Neutrophil (primary cell): ENCODE data around the gene MIER2.

Source experiments
- H3K27ac ChIP-seq: fragments of 200-600 bp; sonication (generic); 2 replicates; pipeline ENCODE4 v1.5.1; 2016; ENCODE audit warnings: mild to moderate bottlenecking, moderate library complexity
- H3K27me3 ChIP-seq: fragments of 200-600 bp; sonication (generic); 2 replicates; pipeline ENCODE4 v1.6.0; 2016; ENCODE audit warnings: mild to moderate bottlenecking
- H3K36me3 ChIP-seq: fragments of 200-600 bp; sonication (generic); 2 replicates; pipeline ENCODE4 v1.5.1; 2017
- H3K4me1 ChIP-seq, 2 experiments: fragments of 200-600 bp in 1 of 2; sonication (generic) in 1 of 2; 1 replicate in 1 of 2; 2 replicates in 1 of 2; pipeline versions ENCODE4 v1.5.1 to v1.6.1; 2013 to 2016; ENCODE audit warnings: low read depth in 1 of 2, low read length in 1 of 2, mild to moderate bottlenecking in 1 of 2, moderate library complexity in 1 of 2; ENCODE audit not compliant: control insufficient read depth in 1 of 2, insufficient read depth in 1 of 2
- H3K4me3 ChIP-seq, 2 experiments: fragments of 200-600 bp in 1 of 2; sonication (generic) in 1 of 2; 1 replicate in 1 of 2; 2 replicates in 1 of 2; pipeline ENCODE4 v1.5.1; 2013 to 2016; ENCODE audit warnings: low read depth in 1 of 2, low read length in 1 of 2, mild to moderate bottlenecking in 1 of 2, moderate library complexity in 1 of 2
- H3K9me3 ChIP-seq: fragments of 200-600 bp; sonication (generic); 2 replicates; pipeline ENCODE4 v1.5.1; 2016
- CTCF ChIP-seq: fragments of 200-600 bp; sonication (generic); IDR thresholded peaks from 2 replicates; pipeline ENCODE4 v1.5.1; 2016; ENCODE audit warnings: antibody characterized with exemption

The MIER2 gene

GRCh38 chr19:327291-328024 lies 17.1 kb downstream of the MIER2 start:
- Histone ChIP-seq H3K36me3 (no peaks in the 10 kb centered on the region), H3K4me1 (no peaks in the 10 kb centered on the region), H3K9me3 (peaks cover 13% of the 10 kb centered on the region), H3K4me3 (no peak overlapping the region), H3K27me3 (no peaks in the 10 kb centered on the region), H3K27ac (no peak overlapping the region)
- no peak for TF ChIP-seq CTCF

DNA sequence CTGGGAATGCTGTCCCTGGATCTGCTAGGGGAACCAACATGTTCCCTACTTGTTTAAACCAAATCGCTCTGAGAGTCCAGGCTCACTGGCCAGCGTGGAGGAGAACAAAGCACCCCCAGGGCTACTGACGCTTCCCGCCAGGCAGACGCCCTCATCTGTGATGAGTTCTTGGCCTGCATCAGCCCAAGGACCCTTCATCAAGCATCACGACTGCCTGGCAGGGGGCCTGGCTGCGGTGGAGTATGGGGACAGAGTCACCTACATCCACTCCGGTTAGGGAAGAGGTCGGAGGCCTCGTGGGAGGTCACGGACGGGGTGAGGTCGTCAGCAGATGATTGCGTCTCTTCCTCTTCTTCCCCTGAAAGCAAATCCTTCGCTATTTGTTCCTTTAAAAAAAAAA lies 17.7 kb downstream of the MIER2 start:
- no peak overlapping the region for H3K4me3 ChIP-seq
- no peaks in the 10 kb centered on the region for H3K36me3 ChIP-seq
- H3K9me3 ChIP-seq: peaks cover 13% of the 10 kb centered on the region
- H3K4me1 ChIP-seq: no peaks in the 10 kb centered on the region
- H3K27me3 ChIP-seq: no peaks in the 10 kb centered on the region
- no peak overlapping the region for H3K27ac ChIP-seq
- no peak for TF ChIP-seq CTCF

DNA sequence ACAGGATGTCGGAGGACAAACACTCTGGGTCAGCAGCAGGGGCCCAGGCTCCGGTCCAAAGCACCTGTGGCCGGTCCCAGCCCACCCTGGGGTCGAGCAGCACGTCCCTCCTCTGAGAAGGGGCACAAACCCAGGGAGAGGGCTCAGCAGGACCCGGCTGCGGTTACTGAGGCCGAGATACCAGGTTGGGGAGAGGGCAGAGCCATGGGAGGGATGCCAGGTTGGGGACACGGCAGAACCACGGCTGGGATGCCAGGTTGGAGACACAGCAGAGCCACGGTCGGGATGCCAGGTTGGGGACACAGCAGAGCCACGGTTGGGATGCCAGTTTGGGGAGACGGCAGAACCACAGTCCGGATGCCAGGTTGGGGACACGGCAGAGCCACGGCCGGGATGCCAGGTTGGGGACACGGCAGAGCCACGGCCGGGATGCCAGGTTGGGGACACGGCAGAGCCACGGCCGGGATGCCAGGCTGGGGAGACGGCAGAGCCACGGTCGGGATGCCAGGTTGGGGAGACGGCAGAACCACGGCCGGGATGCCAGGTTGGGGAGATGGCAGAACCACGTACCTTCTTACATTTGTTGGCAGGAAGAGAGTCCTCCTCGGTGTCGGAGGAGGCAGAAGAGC lies 18.5 kb downstream of the MIER2 start:
- H3K36me3 ChIP-seq: no peaks in the 10 kb centered on the region
- H3K4me1 ChIP-seq: no peaks in the 10 kb centered on the region
- no peak overlapping the region for H3K4me3 ChIP-seq
- H3K9me3 ChIP-seq: peaks cover 13% of the 10 kb centered on the region
- H3K27ac ChIP-seq: no peak overlapping the region
- no peaks in the 10 kb centered on the region for H3K27me3 ChIP-seq
- TF ChIP-seq CTCF: no peak

DNA sequence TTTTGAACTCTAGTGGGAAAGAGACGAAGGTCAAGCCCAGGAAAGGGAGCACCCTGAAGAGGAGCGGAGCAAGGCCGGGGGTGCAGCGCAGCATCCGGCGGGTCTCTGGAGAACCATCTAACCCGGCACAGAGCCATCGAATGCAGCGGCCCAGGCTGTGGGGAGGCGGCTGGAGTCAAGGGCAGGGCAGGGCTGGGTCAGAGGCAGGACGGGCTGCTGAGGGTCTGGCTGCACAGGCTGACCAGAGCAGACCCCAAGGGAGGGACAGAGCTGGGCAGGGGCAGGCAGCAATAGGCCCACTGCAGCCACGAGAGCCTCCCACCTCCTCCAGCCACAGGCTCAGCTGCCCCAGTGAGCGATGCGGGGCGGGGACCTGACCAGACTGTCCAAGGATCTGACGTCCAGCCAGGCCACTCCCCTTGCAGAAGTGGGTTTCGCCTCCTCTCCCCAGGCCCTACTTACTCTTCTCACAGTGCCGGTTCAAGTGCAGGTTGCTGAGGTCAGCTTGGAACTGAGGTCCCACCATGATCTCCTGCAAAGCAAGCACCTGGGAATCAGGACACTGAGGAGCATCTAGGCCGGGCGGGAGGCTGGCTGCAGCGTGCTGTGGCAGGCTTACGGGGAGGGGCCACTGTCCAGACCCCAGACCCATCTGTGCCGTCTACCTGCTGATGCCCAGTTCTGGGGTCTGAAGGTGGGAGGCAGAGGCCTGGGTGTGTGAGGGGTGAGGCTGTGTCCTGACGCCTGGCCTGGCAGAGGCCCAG lies 19.2 kb downstream of the MIER2 start:
- no peak for TF ChIP-seq CTCF
- peaks cover 13% of the 10 kb centered on the region for H3K9me3 ChIP-seq
- H3K4me3 ChIP-seq: no peak overlapping the region
- no peak overlapping the region for H3K27ac ChIP-seq
- H3K27me3 ChIP-seq: no peaks in the 10 kb centered on the region
- no peaks in the 10 kb centered on the region for H3K4me1 ChIP-seq
- H3K36me3 ChIP-seq: no peaks in the 10 kb centered on the region

GRCh38 chr19:324716-325115 lies 19.9 kb downstream of the MIER2 start:
- H3K4me3 ChIP-seq: no peak overlapping the region
- no peaks in the 10 kb centered on the region for H3K36me3 ChIP-seq
- no peaks in the 10 kb centered on the region for H3K27me3 ChIP-seq
- peaks cover 13% of the 10 kb centered on the region for H3K9me3 ChIP-seq
- no peak overlapping the region for H3K27ac ChIP-seq
- H3K4me1 ChIP-seq: no peaks in the 10 kb centered on the region
- TF ChIP-seq CTCF: no peak
